Measurements from ENCODE around the gene XXYLT1.

XXYLT1 gene

GRCh38 chr3:195023576-195023975 is 247.4 kb downstream of the XXYLT1 start:
- Histone ChIP-seq H3K4me2 (no peak overlapping the region), H3K36me3 (no peaks in the 10 kb centered on the region), H3K4me3 (no peak overlapping the region), H3K9me3 (no peaks in the 10 kb centered on the region), H3K27ac (no peak overlapping the region), H3K27me3 (no peaks in the 10 kb centered on the region), H3K4me1 (no peaks in the 10 kb centered on the region), H4K20me1 (no peaks in the 10 kb centered on the region), H3K9ac (no peak overlapping the region)
- TF ChIP-seq Cebpa-rat (IDR thresholded peaks at IDR 0.05), result no peak

DNA sequence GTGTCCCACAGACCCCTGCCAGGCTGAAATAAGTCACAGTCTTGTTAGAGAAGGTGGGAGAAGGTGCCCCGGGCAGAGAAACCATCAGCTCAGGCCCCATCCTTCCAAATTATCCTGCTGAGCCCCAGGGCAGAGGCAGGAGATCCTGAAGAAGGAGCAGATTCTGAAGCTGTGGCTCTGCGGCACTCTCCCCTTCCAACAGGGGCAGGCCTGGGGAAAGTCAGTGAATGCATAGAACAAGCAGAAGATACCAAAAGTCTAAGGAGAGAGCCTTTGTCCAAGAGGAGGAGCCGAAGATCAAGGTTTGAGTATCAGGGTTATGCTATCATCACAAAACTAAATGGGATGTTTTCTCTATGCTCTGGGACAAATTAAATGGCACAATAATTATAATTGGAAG is 249.3 kb downstream of the XXYLT1 start:
- H3K4me3 ChIP-seq, result no peak overlapping the region
- no peak overlapping the region for H3K4me2 ChIP-seq
- no peaks in the 10 kb centered on the region for H3K36me3 ChIP-seq
- no peaks in the 10 kb centered on the region for H3K27me3 ChIP-seq
- H3K27ac ChIP-seq, result no peak overlapping the region
- TF ChIP-seq Cebpa-rat (IDR thresholded peaks at IDR 0.05), result no peak
- H4K20me1 ChIP-seq, result no peaks in the 10 kb centered on the region
- no peak overlapping the region for H3K9ac ChIP-seq
- no peaks in the 10 kb centered on the region for H3K4me1 ChIP-seq
- H3K9me3 ChIP-seq, result no peaks in the 10 kb centered on the region

DNA sequence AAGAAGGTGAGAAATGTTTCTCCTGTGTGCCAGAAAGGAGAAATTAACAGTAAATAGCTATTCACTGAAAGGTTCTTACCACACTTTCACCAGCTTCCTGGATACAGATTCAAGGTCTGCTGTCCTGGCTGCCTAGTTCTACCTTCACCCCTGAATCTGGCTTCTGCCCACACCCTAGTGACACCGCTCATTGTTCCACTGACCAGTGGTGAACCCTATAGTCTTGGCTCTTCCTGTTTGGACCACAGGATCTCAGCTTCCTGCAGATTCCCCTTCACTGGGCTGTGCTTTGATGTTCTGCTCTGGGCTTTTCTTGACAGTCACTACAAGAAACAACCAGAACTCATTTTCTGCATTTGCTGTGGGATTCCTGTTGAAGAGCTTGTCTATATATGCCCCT is 250.0 kb downstream of the XXYLT1 start:
- no peak for TF ChIP-seq Cebpa-rat (IDR thresholded peaks at IDR 0.05)
- H3K4me3 ChIP-seq, result no peak overlapping the region
- no peak overlapping the region for H3K27ac ChIP-seq
- H3K9ac ChIP-seq, result no peak overlapping the region
- no peaks in the 10 kb centered on the region for H3K36me3 ChIP-seq
- no peaks in the 10 kb centered on the region for H4K20me1 ChIP-seq
- no peaks in the 10 kb centered on the region for H3K9me3 ChIP-seq
- H3K4me2 ChIP-seq, result no peak overlapping the region
- H3K27me3 ChIP-seq, result no peaks in the 10 kb centered on the region
- H3K4me1 ChIP-seq, result peaks cover 3% of the 10 kb centered on the region

- H3K9ac ChIP-seq, result no peak overlapping the region
- TF ChIP-seq Cebpa-rat (IDR thresholded peaks at IDR 0.05), result no peak
- H3K4me2 ChIP-seq, result no peak overlapping the region
- H3K9me3 ChIP-seq, result no peaks in the 10 kb centered on the region
- H3K27me3 ChIP-seq, result no peaks in the 10 kb centered on the region
- no peaks in the 10 kb centered on the region for H3K36me3 ChIP-seq
- peaks cover 10% of the 10 kb centered on the region for H3K4me1 ChIP-seq
- no peaks in the 10 kb centered on the region for H4K20me1 ChIP-seq
- H3K27ac ChIP-seq, result no peak overlapping the region
- H3K4me3 ChIP-seq, result no peak overlapping the region
These were observed 250.8 kb downstream of the XXYLT1 start for GRCh38 chr3:195020185-195020584.

- no peak for TF ChIP-seq Cebpa-rat (IDR thresholded peaks at IDR 0.05)
- no peaks in the 10 kb centered on the region for H4K20me1 ChIP-seq
- no peaks in the 10 kb centered on the region for H3K9me3 ChIP-seq
- H3K4me2 ChIP-seq, result no peak overlapping the region
- H3K27ac ChIP-seq, result no peak overlapping the region
- H3K9ac ChIP-seq, result no peak overlapping the region
- no peaks in the 10 kb centered on the region for H3K27me3 ChIP-seq
- H3K4me3 ChIP-seq, result no peak overlapping the region
- no peaks in the 10 kb centered on the region for H3K36me3 ChIP-seq
- peaks cover 19% of the 10 kb centered on the region for H3K4me1 ChIP-seq
These were observed 251.6 kb downstream of the XXYLT1 start for GRCh38 chr3:195019335-195019734.

Measured in BLaER1 (cell line).